ENCODE results near the gene GOLGA6A. TPM values are rescaled to one million over a fixed set of nuclear protein-coding genes. Genes with fewer than 3 reads are reported as not detected.
"Not testable (repeated sequence)": the region's sequence is repeated elsewhere in the genome, so short reads cannot be mapped to it uniquely, and the experiment has no call there.

Gene GOLGA6A
- total RNA-seq, 2 experiments from 2014 or later: 0.63 to 0.76 TPM

DNA sequence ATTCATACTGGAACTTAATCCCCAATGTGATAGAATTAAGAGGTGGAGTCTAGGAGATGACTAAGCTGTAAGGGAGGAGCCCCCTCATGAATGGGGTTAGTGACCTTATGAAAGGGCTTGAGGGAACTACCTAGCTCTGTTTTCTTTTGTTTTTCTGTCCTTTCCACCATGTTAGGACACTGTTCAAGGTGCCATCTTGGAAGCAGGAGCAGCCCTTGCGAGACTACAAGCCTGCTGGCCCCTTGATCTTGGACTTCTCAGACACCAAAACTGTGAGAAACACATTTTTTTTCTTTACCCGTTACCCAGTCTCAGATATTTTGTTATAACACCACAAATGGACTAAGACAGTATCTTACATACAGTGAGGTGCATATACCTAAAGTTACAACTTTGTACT, 26.5 kb downstream of the GOLGA6A start:
- TF ChIP-seq EZH2phosphoT487 (IDR thresholded peaks at IDR 0.05; ENCODE audit: borderline replicate concordance, low read depth, low read length): no peak
- TF ChIP-seq, protein P1, sequence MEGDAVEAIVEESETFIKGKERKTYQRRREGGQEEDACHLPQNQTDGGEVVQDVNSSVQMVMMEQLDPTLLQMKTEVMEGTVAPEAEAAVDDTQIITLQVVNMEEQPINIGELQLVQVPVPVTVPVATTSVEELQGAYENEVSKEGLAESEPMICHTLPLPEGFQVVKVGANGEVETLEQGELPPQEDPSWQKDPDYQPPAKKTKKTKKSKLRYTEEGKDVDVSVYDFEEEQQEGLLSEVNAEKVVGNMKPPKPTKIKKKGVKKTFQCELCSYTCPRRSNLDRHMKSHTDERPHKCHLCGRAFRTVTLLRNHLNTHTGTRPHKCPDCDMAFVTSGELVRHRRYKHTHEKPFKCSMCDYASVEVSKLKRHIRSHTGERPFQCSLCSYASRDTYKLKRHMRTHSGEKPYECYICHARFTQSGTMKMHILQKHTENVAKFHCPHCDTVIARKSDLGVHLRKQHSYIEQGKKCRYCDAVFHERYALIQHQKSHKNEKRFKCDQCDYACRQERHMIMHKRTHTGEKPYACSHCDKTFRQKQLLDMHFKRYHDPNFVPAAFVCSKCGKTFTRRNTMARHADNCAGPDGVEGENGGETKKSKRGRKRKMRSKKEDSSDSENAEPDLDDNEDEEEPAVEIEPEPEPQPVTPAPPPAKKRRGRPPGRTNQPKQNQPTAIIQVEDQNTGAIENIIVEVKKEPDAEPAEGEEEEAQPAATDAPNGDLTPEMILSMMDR (conservative IDR thresholded peaks at IDR 0.05; ENCODE audit: low read length): no peak
- intact Hi-C loops (cut with micrococcal nuclease; ENCODE audit: unreplicated experiment): no loop called here
- H3K27ac ChIP-seq (ENCODE audit: low read depth, low read length, poor library complexity, severe bottlenecking): no peak overlapping the region
- no peak for DNase-seq (ENCODE audit: low spot score)
- H3K9me2 ChIP-seq (ENCODE audit: insufficient read depth, low read length): no peaks in the 10 kb centered on the region
- no TSS peak for BruUV-seq (replicated peaks)
- CTCF ChIA-PET (ENCODE audit: unreplicated experiment): no interaction called here
- no peaks in the 10 kb centered on the region for H3K4me1 ChIP-seq (ENCODE audit: insufficient read depth, low read length, poor library complexity, severe bottlenecking)
- H2AFZ ChIP-seq (ENCODE audit: low read length): no peak overlapping the region
- H3K4me2 ChIP-seq (ENCODE audit: low read length): no peak overlapping the region
- H3K9me3 ChIP-seq (ENCODE audit: low read length): no peaks in the 10 kb centered on the region
- H3K4me3 ChIP-seq (ENCODE audit: low read depth, low read length, poor library complexity, severe bottlenecking): no peak overlapping the region
- H3K79me2 ChIP-seq (ENCODE audit: insufficient read depth, low read depth, low read length): no peaks in the 10 kb centered on the region
- no peaks in the 10 kb centered on the region for H3K36me3 ChIP-seq (ENCODE audit: insufficient read depth, low read length)
- POLR2A ChIA-PET: no interaction called here
- H4K20me1 ChIP-seq (ENCODE audit: insufficient read depth, low read length): no peaks in the 10 kb centered on the region

DNA sequence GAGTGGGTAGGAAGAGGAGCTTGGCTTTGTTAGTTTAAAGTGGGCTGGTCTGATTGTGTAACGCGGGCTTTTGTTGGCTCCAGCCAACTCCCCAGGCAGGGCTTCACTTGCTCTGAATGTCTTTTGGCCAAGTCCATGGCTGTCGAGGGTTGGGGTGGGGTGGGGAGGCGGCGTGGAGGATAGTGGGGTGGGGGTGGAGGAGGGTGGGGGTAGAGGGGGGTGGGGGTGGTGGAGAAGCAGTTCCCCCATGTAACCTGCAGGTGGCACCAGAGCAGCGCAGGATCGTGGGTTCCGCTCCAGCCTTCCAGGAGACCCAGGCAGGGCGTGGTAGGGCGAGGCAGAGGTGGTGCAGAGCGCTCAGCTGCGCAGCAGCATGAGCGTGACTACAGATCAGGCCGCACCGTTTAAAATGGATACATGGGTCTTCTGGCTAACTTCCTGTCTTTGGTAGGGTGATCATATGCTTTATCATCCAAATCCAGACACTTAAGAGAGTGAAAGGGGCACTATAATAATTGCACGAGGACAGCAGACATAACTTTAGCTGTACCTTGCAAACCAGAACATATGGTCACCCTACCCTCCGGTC, 28.3 kb downstream of the GOLGA6A start:
- intact Hi-C loops (cut with micrococcal nuclease; ENCODE audit: unreplicated experiment): loop anchor here (5.0 kb wide), 1 partner anchor 253 kb away; no protein-coding TSS in a partner anchor
- Histone ChIP-seq H4K20me1 (ENCODE audit: insufficient read depth, low read length) (no peaks in the 10 kb centered on the region), H3K9me3 (ENCODE audit: low read length) (no peaks in the 10 kb centered on the region), H3K4me1 (ENCODE audit: insufficient read depth, low read length, poor library complexity, severe bottlenecking) (no peaks in the 10 kb centered on the region), H2AFZ (ENCODE audit: low read length) (no peak overlapping the region), H3K79me2 (ENCODE audit: insufficient read depth, low read depth, low read length) (no peaks in the 10 kb centered on the region), H3K27ac (ENCODE audit: low read depth, low read length, poor library complexity, severe bottlenecking) (no peak overlapping the region), H3K4me3 (ENCODE audit: low read depth, low read length, poor library complexity, severe bottlenecking) (no peak overlapping the region), H3K9me2 (ENCODE audit: insufficient read depth, low read length) (no peaks in the 10 kb centered on the region), H3K4me2 (ENCODE audit: low read length) (no peak overlapping the region), H3K36me3 (ENCODE audit: insufficient read depth, low read length) (no peaks in the 10 kb centered on the region)
- ChIA-PET POLR2A (no interaction called here), CTCF (ENCODE audit: unreplicated experiment) (no interaction called here)
- BruUV-seq (replicated peaks): no TSS peak
- TF ChIP-seq, protein P1 (conservative IDR thresholded peaks at IDR 0.05; ENCODE audit: low read length): peak; percentile 57
- no peak for TF ChIP-seq EZH2phosphoT487 (IDR thresholded peaks at IDR 0.05; ENCODE audit: borderline replicate concordance, low read depth, low read length)
- peak; percentile 70 for DNase-seq (ENCODE audit: low spot score)

DNA sequence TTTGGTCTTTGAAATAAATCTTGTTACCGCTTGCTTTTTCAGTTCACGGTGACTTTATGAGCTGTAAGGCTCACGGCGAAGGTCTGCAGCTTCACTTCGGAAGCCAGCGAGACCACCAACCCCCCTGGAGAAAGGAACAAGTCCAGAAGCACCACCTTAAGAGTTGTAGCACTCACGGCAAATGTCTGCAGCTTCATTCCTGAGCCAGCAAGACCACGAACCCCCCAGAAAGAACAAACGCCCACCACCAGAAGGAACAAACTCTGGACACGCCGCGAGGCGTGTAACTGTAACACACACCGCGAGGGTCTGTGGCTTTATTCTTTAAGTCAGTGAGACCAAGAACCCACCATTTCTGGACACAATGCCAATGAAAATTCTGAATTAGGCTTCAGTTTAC, 28.8 kb downstream of the GOLGA6A start:
- no peaks in the 10 kb centered on the region for H3K9me2 ChIP-seq (ENCODE audit: insufficient read depth, low read length)
- ChIA-PET POLR2A (interaction anchor here (0.7 kb wide), 1 partner anchor 83 kb away, joined by 3 read pairs; no protein-coding TSS in a partner anchor), CTCF (ENCODE audit: unreplicated experiment) (no interaction called here)
- H3K4me3 ChIP-seq (ENCODE audit: low read depth, low read length, poor library complexity, severe bottlenecking): no peak overlapping the region
- H3K27ac ChIP-seq (ENCODE audit: low read depth, low read length, poor library complexity, severe bottlenecking): no peak overlapping the region
- H3K36me3 ChIP-seq (ENCODE audit: insufficient read depth, low read length): no peaks in the 10 kb centered on the region
- intact Hi-C loops (cut with micrococcal nuclease; ENCODE audit: unreplicated experiment): loop anchor here (5.0 kb wide), 1 partner anchor 254 kb away; no protein-coding TSS in a partner anchor
- no TSS peak for BruUV-seq (replicated peaks)
- no peaks in the 10 kb centered on the region for H4K20me1 ChIP-seq (ENCODE audit: insufficient read depth, low read length)
- H3K79me2 ChIP-seq (ENCODE audit: insufficient read depth, low read depth, low read length): no peaks in the 10 kb centered on the region
- H3K4me2 ChIP-seq (ENCODE audit: low read length): no peak overlapping the region
- TF ChIP-seq EZH2phosphoT487 (IDR thresholded peaks at IDR 0.05; ENCODE audit: borderline replicate concordance, low read depth, low read length): no peak
- TF ChIP-seq, protein P1 (conservative IDR thresholded peaks at IDR 0.05; ENCODE audit: low read length): no peak
- H3K9me3 ChIP-seq (ENCODE audit: low read length): no peaks in the 10 kb centered on the region
- no peak overlapping the region for H2AFZ ChIP-seq (ENCODE audit: low read length)
- no peaks in the 10 kb centered on the region for H3K4me1 ChIP-seq (ENCODE audit: insufficient read depth, low read length, poor library complexity, severe bottlenecking)
- no peak for DNase-seq (ENCODE audit: low spot score)

DNA sequence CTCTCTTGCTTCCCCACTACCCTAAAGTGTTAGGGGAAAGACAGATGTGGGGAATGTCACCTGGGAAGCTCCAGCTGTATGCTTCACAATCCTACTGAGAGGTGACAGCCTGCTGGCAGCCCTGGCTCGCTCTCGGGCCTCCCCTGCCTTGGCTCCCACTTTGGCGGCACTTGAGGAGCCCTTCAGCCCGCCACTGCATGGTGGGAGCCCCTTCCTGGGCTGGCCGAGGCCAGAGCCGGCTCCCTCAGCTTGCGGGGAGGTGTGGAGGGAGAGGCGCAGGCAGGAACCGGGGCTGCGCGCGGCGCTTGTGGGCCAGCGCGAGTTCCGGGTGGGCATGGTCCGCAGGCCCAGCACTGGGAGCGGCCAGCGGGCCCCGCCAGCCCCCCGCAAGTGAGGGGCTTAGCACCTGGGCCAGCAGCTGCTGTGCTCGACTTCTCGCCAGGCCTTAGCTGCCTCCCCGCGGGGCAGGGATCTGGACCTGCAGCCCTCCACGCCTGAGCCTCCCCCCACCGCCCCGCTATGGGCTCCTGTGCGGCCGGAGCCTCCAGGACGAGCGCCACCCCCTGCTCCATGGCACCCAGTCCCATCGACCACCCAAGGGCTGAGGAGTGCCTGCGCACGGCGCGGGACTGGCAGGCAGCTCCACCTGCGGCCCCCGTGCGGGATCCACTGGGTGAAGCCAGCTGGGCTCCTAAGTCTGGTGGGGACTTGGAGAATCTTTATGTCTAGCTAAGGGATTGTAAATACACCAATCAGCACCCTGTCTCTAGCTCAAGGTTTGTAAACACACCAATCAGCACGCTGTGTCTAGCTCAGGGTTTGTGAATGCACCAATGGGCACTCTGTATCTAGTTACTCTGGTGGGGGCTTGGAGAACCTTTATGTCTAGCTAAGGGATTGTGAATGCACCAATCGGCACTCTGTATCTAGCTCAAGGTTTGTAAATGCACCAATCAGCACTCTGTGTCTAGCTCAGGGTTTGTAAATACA, 29.8 kb downstream of the GOLGA6A start:
- H3K4me2 ChIP-seq (ENCODE audit: low read length); H4K20me1 ChIP-seq (ENCODE audit: insufficient read depth, low read length); CTCF ChIA-PET (ENCODE audit: unreplicated experiment); H3K36me3 ChIP-seq (ENCODE audit: insufficient read depth, low read length); DNase-seq (ENCODE audit: low spot score); H3K27ac ChIP-seq (ENCODE audit: low read depth, low read length, poor library complexity, severe bottlenecking); BruUV-seq (replicated peaks); H3K9me2 ChIP-seq (ENCODE audit: insufficient read depth, low read length); H3K79me2 ChIP-seq (ENCODE audit: insufficient read depth, low read depth, low read length); H3K4me1 ChIP-seq (ENCODE audit: insufficient read depth, low read length, poor library complexity, severe bottlenecking); H3K4me3 ChIP-seq (ENCODE audit: low read depth, low read length, poor library complexity, severe bottlenecking); H2AFZ ChIP-seq (ENCODE audit: low read length); H3K9me3 ChIP-seq (ENCODE audit: low read length): not testable (repeated sequence)
- intact Hi-C loops (cut with micrococcal nuclease; ENCODE audit: unreplicated experiment): loop anchor here (5.0 kb wide), 1 partner anchor 255 kb away; no protein-coding TSS in a partner anchor
- POLR2A ChIA-PET: interaction anchor here (0.7 kb wide), 1 partner anchor 82 kb away, joined by 3 read pairs; no protein-coding TSS in a partner anchor

Measured in OCI-LY7 (cell line).